ENCODE measurements around the gene DLG2.

Gene DLG2

DNA sequence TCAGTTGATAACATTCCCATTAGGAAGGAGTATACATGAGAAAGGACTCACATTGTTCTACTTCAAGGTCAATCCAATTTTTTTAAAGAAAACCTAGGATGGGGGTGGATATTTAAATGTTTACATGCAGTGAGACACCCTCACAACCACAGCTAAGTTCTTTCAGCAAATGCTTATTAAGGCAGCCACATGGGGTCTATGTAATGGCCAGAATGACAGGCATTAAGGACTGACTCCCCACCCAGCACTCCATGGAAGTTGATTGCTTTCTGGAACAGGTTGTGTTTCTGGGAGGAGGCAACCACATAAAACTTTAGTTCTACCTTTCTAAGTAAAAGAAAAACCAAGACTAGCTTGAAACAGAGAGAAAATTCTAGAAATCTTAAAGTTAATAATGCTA, 1678.9 kb downstream of the DLG2 start:
- DNase-seq = no peak

DNA sequence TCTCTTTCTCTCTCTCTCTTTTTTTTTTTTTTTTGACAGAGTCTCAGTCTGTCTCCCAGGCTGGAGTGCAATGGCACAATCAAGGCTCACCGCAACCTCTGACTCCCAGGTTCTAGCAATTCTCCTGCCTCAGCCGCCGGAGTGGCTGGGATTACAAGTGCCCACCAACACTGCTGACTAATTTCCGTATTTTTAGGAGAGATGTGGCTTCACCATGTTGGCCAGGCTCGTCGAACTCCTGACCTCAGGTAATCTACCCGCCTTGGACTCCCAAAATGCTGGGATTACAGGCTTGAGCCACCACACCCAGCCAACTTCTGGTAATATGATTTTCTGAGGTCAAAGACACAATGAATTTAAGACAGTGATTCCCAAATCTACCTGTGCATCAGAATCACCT, 1681.2 kb downstream of the DLG2 start:
- no peak for DNase-seq

DNA sequence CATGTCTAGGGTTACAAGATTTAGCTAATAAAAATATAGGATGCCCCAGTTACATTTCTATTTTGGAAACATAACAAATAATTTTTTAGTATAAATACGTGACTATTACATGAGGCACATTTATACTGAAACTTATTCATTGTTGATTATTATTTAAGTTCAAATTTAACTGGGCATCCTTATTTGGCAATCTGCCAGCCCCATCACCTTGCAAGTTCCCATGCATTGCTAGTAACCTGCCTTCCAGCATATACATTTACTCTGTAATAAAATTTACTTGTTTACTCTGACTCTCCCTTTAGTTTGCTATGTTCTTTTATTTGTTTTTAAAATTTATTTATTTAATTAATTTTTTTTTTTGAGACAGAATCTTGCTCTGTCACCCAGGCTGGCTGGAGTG, 1686.1 kb downstream of the DLG2 start:
- no peak for DNase-seq

GRCh38 chr11:83938148-83938547, 1689.0 kb downstream of the DLG2 start:
- no peak for DNase-seq

DNA sequence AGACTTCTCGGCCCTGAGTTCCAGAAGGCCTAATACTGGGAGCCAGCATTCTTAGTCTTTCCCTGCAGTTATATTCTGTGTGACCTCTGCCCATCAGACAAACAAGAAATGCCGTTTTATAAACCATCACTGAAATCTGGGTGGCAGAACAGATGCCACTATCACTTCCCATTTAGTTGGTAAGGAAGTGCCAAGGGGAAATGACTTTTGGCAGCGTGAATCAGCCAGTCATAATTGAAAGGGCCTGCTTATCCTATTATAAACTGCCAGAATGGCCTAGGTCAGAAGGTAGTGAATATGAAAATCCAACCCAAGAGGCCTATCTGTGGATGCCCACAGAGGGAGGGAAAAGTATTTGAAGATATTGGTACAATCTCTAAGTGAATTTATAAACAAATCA, 1694.1 kb downstream of the DLG2 start:
- no peak for DNase-seq

DNA sequence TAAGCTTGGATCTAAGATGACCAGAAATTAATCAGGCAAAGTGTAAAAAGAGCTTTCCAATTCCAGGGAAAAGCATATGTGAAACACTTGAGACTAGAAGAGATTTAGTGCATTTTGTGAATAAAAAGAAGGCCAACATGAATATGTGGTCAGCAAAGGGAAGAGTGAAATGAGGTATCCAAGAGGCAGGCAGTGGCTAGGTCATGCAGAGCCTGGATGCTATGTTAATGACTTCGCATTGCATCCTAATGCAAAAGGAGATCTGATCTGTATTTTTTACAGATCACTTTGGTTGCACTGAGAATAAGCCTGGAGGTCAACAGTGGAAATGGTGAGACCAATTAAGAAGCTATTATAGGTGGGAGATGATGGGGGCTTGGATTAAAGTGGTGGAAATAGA, 1699.7 kb downstream of the DLG2 start:
- DNase-seq = no peak

DNA sequence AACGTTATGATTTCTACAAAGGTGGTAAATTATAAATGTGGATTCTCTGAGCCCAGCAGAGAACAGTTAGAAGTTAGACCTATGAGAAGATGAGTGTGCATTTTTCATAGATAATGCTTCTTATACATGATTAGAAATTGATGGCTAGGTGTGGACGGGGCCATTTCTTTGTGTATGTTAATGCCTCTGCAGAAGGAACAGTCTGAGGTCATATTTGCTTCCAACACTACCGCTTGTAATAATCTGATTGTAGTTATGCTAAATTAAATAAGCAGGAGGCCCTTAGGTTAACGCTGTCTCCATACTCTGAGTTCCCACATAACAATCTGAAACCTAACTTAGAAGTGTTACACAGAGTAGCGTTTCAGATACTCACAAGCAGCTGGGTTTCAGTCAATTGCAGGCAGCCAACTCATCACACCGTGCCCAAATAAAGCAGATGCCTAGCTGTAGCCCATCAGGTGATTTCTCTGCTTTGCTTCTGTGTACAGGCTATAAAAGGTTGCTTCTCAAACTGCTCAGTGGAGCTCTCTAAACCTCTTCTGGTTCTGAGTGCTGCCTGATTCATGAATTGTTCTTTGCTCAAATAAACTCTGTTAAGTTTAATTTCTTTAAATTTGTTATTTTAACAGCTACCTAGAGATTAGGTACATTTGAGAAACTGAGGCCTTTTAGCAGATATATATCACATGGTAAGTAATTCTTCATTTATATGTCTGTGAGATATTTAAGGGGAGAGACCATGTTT, 1702.2 kb downstream of the DLG2 start:
- DNase-seq = no peak

DNA sequence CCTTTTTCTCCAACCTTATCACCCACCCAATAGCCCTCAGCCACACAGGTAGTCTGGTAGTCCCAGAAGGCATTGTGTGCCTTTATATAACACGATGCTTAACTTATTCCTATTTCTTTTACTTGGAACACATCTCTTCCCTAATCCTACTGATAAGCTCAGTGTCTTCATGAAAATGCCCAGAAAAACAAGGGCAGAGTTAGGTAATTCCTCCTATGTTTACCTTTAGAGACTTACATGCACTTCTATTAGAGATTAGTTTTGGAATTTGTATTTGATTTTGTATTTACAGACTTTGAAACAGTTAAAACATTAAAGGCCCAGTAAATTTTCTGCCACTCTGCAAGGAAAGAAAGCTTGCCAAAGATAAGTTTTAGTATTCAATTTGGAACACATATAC, 1703.2 kb downstream of the DLG2 start:
- no peak for DNase-seq

DNA sequence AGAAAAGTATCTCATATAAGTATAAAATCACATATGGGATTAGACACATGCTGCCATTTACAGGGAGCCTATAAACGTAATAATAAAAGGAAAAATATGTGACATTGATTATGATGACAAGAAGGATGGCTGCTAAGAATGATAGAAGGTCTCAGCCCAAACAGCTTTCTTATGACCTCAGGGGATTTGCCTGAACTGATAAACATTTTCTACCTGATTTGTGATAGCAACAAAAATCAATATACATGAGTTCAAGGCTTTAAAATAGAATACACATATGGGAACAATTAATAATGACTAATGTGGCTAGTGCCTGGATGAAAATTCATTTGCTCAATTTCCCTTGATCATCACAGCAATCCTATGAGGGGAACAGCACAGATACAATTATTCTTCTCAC, 1704.2 kb downstream of the DLG2 start:
- no peak for DNase-seq

GRCh38 chr11:83922318-83922717, 1704.8 kb downstream of the DLG2 start:
- no peak for DNase-seq

DNA sequence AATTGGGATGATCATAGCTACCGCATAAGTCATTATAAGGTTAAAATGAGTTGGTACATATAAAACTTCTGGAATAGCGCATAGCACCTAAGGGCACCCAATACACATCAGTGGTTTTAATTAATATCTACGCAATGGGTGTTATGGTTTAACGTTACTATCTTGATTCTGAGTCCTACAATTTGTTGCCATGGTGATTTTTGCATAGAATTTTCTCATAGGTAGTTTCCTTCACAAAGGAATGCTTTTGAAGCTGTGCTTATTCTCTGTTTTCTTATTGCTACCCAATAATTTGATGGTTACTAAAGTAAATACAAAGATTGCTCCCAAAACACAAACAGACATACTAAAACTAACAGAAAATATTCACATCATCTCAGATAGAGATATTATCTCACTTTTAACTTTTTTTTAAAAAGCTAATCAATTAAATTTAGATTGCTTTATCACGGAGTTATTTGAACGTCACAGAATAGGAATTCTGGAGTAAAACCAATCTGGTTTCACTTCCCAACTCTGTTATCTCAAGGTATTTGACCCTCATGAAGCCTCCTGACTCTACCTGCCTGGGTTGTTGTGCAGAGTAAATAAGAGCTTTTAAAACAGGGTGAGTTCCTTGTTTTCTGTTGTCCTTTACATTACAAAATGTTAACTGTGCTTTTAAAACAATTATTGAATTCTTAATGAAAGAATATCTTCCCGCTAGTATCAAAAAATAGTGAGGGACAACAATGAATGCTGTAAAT, 1705.5 kb downstream of the DLG2 start:
- no peak for DNase-seq

DNA sequence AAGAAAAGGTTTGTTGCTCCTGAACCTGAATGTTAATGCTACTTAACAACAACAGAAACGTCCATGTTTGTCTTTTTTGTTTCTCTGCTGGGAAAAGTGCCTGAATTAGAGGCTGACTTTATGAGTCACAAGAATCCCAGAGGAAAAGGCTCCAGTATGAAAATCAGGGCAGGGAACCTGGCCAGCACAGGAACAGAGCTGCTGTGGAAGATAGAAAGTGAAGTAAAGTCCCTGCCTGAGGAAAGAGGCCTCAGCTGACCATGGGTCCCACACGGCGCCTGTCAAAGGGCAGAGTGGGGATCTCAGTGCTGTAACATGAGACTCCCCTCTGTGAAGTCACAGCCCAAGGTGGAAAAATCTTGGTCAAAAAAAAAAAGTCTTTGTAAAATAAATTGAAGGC, 1708.7 kb downstream of the DLG2 start:
- DNase-seq = no peak

GRCh38 chr11:83914995-83915394, 1712.1 kb downstream of the DLG2 start:
- no peak for DNase-seq

- DNase-seq = no peak
These were observed 1717.3 kb downstream of the DLG2 start for GRCh38 chr11:83909579-83910534.

DNA sequence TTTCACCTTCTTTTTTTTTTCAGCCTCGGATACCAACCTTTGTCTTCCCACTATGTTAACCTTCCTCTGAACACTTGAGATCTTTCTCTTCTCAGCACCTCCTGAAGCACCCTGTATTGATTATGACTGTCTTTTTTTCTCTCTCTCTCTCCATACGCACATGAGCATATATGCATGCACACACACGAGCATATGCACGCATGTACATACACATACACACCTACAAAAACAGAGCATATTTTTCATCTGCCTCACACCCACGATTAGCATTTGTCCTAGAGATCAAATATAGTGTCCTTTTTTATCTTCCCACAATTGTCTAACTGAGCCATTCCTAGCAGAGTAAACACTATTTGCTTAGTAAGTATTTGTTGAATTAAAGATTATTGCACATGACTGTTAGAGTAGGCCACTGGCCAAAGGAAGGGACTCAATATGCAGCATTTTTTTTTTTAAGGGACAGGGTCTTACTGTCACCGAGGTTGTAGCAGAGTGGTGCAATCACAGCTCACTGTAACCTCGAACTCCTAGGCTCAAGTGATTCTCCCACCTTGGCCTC, 1718.8 kb downstream of the DLG2 start:
- no peak for DNase-seq

DNA sequence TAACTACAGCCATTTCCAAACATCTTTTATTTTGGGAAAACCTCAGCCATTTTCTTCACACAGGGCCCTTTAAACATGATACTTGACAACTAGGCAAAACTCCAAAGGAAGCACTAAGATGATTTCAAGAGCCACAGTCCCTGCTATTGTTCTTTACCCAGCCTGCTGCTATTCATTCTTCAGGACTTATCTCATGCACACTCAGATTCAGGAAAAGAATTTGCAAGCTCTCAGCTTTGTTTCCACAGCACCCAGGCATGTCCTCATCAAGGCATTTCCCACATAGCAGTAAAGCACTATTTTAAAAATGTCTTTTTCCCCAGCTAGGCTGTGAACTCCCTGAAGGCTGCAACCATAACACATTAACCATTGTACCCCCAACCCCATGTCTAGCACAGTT, 1731.6 kb downstream of the DLG2 start:
- DNase-seq = no peak

DNA sequence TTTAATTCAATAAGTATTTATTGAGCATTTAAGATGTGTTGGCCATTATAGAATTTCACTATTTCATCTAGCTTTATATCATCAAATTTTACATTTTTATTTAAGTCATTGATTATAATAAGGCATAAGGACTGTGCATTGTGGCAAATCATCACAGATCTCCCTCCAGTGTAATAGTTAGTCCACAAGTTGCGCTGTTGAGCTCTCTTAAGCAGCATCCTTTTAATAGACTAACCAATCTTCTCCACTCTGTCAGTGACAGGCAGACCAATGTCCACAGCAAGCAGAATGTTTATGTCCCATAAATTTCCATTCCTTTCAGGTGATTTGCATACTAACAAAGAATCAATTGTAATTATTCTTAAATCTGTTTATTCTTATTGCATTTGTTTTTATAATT, 1745.7 kb downstream of the DLG2 start:
- DNase-seq = no peak

DNA sequence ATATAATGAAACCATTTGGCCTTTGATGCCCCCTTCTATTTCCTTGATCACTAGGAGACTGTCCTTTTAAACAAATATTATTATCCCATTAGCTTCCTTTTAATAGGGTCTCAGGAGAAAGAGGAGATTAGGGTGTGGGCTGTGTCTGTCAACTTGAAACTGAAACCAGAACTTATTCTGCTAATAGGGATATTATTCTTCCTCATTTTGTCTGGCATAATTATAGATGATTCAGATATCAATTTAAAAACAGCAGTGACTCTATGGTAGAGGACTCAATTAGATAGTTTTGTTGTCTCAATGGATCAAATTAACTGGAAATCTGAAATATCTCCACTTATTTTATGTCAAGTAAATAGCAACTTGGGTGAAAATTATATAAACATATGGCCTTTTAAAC, 1756.1 kb downstream of the DLG2 start:
- DNase-seq = no peak

DNA sequence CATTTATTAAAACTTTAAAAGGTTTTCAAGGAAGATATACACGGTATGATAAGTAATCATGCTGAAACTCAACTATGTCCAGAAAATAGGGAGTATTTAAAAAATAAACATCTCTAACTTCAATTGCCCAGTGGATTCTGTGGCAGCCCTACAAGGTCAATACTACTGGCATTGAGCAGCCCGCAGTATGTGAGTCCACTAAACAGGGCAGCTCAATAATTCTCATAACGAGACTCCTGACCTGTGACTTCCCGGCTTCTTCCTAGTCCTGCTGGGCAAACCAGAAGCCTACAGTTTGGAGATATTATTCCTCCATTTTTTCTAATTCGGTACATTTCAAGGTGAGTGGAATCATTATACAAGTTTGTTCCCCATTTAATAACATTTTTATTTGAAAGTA, 1760.5 kb downstream of the DLG2 start:
- no peak for DNase-seq

DNA sequence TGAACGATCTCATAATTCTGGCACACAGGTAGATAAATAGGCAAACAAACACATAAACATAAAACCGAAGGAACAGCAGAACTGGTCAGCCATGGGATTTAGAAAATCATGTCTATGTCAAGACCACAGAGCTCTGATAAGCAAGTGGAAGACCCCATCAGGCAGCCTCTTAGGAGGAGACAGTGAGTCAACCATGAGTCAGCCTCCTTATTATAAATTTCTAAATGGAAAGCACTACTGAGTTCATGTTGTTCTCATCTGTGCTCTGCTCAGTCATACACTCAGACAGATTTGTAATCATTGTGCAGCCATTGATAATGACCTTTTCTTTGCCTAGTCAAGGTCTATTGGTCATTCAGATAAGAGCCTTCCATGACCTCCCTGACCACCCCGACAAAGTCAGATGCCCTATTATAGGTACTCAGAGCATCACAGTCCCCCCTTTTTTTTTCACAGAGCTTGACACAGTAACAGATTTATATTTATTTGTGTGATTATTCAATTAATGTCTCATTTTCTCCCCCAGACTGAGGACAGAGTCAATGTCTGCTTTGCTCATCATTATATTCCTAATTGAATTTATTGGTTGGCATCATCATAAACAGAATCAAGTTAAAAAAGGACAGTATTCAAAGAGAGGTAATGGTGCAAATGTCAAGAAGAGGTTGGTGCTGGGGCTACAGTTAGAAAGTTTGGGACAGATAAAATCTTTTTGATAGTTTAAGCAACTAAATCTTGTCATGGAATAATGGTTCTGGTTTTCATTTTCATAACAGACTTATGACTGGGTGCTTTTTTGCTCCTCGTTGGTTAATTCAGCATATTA, 1761.3 kb downstream of the DLG2 start:
- DNase-seq = no peak

- no peak for DNase-seq
These were observed 1762.6 kb downstream of the DLG2 start for GRCh38 chr11:83864412-83865057.

DNA sequence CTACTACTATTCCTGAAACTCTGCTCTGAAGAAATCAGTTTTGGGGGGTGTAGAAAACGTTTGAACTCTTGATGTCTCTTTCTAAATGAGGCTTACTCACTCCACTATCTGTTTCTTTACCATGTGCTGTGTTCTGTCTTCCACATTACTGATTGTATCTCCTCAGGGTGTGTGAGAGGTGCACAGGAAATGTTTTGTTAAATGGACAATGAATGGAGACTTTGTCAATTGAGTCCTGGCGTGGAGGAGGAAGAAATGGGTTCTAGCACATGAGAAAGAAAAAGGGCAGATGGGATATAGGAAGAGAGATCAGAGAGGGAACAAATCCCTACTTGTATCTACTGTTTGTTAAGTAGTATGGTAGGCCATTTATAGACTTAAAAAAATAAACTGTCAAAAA, 1763.9 kb downstream of the DLG2 start:
- no peak for DNase-seq

All from stimulated activated CD4-positive, alpha-beta T cell treated with anti-CD3 and anti-CD28 coated beads, Interleukin-4, amount 100 ng/mL, for 1 hour (primary cell).